Choroid plexus epithelial cell (primary cell): ENCODE measurements around the gene TMEM218.

ENCODE experiments used
- DNase-seq: peaks from one replicate; pipeline ENCODE4 v3.0.0-alpha.2; 2010; ENCODE audit warnings: low read depth
- H3K4me3 ChIP-seq: 2 replicates; pipeline ENCODE4 v1.5.1; 2011; ENCODE audit warnings: low read depth, mild to moderate bottlenecking, control low read depth, low read length, moderate library complexity
- CTCF ChIP-seq: conservative IDR thresholded peaks from 2 replicates; pipeline ENCODE4 v1.5.1; 2011; ENCODE audit warnings: low read depth, mild to moderate bottlenecking, control low read depth, inconsistent platforms, low read length, moderate library complexity

The TMEM218 gene

GRCh38 chr11:125102025-125102424 is 9.4 kb downstream of the TMEM218 start:
- H3K4me3 ChIP-seq, result no peak overlapping the region
- no peak for TF ChIP-seq CTCF
- DNase-seq, result no peak

GRCh38 chr11:125101596-125101995 is 9.8 kb downstream of the TMEM218 start:
- H3K4me3 ChIP-seq, result no peak overlapping the region
- DNase-seq, result no peak
- TF ChIP-seq CTCF, result no peak

- TF ChIP-seq CTCF, result no peak
- no peak overlapping the region for H3K4me3 ChIP-seq
- DNase-seq, result no peak
These were observed 11.3 kb downstream of the TMEM218 start for GRCh38 chr11:125100136-125100535.

- DNase-seq, result no peak
- no peak for TF ChIP-seq CTCF
- no peak overlapping the region for H3K4me3 ChIP-seq
These were observed 16.7 kb downstream of the TMEM218 start for GRCh38 chr11:125094731-125095130.

- no peak for TF ChIP-seq CTCF
- no peak overlapping the region for H3K4me3 ChIP-seq
- no peak for DNase-seq
These were observed 17.9 kb downstream of the TMEM218 start for GRCh38 chr11:125093502-125093901.

GRCh38 chr11:125092669-125093068 is 18.8 kb downstream of the TMEM218 start:
- DNase-seq, result no peak
- TF ChIP-seq CTCF, result no peak
- no peak overlapping the region for H3K4me3 ChIP-seq

GRCh38 chr11:125091877-125092664 is 19.4 kb downstream of the TMEM218 start:
- DNase-seq, result no peak

More at GRCh38 chr11:125091877-125092664, 19.4 kb downstream of the TMEM218 start:
- no peak for TF ChIP-seq CTCF
- no peak overlapping the region for H3K4me3 ChIP-seq
